ENCODE data around the gene ARL8B.

The ARL8B gene

GRCh38 chr3:5227812-5228211, 105.7 kb downstream of the ARL8B start:
- TF ChIP-seq, protein P1, sequence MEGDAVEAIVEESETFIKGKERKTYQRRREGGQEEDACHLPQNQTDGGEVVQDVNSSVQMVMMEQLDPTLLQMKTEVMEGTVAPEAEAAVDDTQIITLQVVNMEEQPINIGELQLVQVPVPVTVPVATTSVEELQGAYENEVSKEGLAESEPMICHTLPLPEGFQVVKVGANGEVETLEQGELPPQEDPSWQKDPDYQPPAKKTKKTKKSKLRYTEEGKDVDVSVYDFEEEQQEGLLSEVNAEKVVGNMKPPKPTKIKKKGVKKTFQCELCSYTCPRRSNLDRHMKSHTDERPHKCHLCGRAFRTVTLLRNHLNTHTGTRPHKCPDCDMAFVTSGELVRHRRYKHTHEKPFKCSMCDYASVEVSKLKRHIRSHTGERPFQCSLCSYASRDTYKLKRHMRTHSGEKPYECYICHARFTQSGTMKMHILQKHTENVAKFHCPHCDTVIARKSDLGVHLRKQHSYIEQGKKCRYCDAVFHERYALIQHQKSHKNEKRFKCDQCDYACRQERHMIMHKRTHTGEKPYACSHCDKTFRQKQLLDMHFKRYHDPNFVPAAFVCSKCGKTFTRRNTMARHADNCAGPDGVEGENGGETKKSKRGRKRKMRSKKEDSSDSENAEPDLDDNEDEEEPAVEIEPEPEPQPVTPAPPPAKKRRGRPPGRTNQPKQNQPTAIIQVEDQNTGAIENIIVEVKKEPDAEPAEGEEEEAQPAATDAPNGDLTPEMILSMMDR (IDR thresholded peaks at IDR 0.05; ENCODE audit: extremely low read depth, missing control alignments), result no peak
- DNase-seq (ENCODE audit: low spot score), result no peak

DNA sequence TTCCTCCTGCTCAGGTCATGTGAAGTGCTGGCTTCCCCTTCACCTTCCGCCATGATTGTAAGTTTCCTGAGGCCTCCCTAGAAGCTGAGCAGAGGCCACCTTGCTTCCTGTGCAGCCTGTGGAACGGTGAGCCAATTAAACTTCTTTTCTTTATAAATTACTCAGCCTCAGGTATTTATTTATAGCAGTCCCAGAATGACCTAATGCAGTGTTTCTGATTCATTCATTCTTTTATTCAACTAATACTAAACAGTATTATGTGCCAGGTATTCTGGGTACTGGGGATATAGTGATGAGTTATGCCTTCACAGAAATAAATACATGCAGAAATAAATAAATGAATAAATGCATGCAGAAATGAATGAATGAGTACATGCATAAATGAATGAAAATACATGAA, 107.3 kb downstream of the ARL8B start:
- TF ChIP-seq, protein P1 (IDR thresholded peaks at IDR 0.05; ENCODE audit: extremely low read depth, missing control alignments), result no peak
- no peak for DNase-seq (ENCODE audit: low spot score)

Data from GM20000 (cell line).